GM18499 (cell line): ENCODE measurements around the gene AQP5.

Experiments used
- ATAC-seq: cut with Tn5 transposase; IDR thresholded peaks from one replicate; pipeline ENCODE4 v1.9.1; 2021; ENCODE audit warnings: moderate number of reproducible peaks; ENCODE audit not compliant: insufficient read depth, unreplicated experiment

Gene AQP5

GRCh38 chr12:50006754-50007442 is 45.2 kb downstream of the AQP5 start:
- no peak for ATAC-seq

- no peak for ATAC-seq
Observed at GRCh38 chr12:50013361-50014147, 51.9 kb downstream of the AQP5 start.

- ATAC-seq, result no peak
Observed at GRCh38 chr12:50014342-50014741, 52.7 kb downstream of the AQP5 start.
